Lung (tissue), 12 donors: ENCODE data around the gene GABRA1. TPM values are rescaled to one million over a fixed set of nuclear protein-coding genes. Genes with fewer than 3 reads are reported as not detected.

Source experiments
- ATAC-seq: fragments of 200-7000 bp; cut with Tn5 transposase; one replicate; pipeline ENCODE4 v1.9.1; 2020; ENCODE audit warnings: moderate number of reproducible peaks; ENCODE audit not compliant: insufficient read depth, low FRiP score
- DNase-seq, 3 donors: peaks; one replicate each; pipeline ENCODE4 v3.0.0-alpha.2; 2013 to 2017
- H3K27ac ChIP-seq, 2 donors: one replicate each; pipeline ENCODE4 v1.5.1; 2013; ENCODE audit warnings: mild to moderate bottlenecking in 2 of 2, moderate library complexity in 2 of 2, control low read depth in 1 of 2, inconsistent platforms in 1 of 2, low read depth in 1 of 2, low read length in 1 of 2
- H3K27me3 ChIP-seq, 3 donors: one replicate each; pipeline ENCODE4 v1.5.1; 2013; ENCODE audit warnings: low read length in 2 of 3; ENCODE audit not compliant: control insufficient read depth in 3 of 3, insufficient read depth in 3 of 3
- H3K36me3 ChIP-seq, 4 donors: one replicate each; pipeline ENCODE4 v1.5.1; 2013; ENCODE audit warnings: low read length in 4 of 4, mild to moderate bottlenecking in 1 of 4, moderate library complexity in 1 of 4; ENCODE audit not compliant: control insufficient read depth in 4 of 4, insufficient read depth in 4 of 4
- H3K4me1 ChIP-seq, 5 donors: one replicate each; pipeline ENCODE4 v1.5.1; 2013; ENCODE audit warnings: low read length in 5 of 5, mild to moderate bottlenecking in 2 of 5, moderate library complexity in 1 of 5; ENCODE audit not compliant: control insufficient read depth in 5 of 5, insufficient read depth in 5 of 5
- H3K4me3 ChIP-seq: one replicate; pipeline ENCODE4 v1.5.1; 2013; ENCODE audit warnings: mild to moderate bottlenecking, control low read depth, moderate library complexity
- H3K9ac ChIP-seq, 2 donors: one replicate each; pipeline ENCODE4 v1.5.1; 2013; ENCODE audit warnings: low read length in 2 of 2, control low read depth in 1 of 2; ENCODE audit not compliant: insufficient read depth in 1 of 2
- H3K9me3 ChIP-seq, 4 donors: one replicate each; pipeline ENCODE4 v1.5.1; 2013; ENCODE audit warnings: low read length in 3 of 4, mild to moderate bottlenecking in 1 of 4, moderate library complexity in 1 of 4; ENCODE audit not compliant: control insufficient read depth in 4 of 4, insufficient read depth in 3 of 4
- CTCF ChIP-seq: IDR thresholded peaks from 2 replicates; pipeline ENCODE4 v1.5.1; 2012; ENCODE audit warnings: mild to moderate bottlenecking; ENCODE audit errors: control extremely low read depth, extremely low read depth
- WGBS, 2 donors: extraction: QIAGEN DNeasy Blood & Tissue Kit; methylation state at CpG; one replicate each; pipeline ENCODE4 v1.1.7; 2013; 5-methylcytosine and 5-hydroxymethylcytosine counted together
- polyA plus RNA-seq, 2 donors: library from polyadenylated mRNA; stranded (reverse); fragments of 200-250 nt; gene quantifications; one replicate each; pipeline ENCODE4 v1.2.1, GENCODE V29; 2013
- total RNA-seq, 2 donors: library from RNA; depleted of rRNA in 1 of 2; stranded (reverse); fragments of >200 nt in 1 of 2; gene quantifications; one replicate each; pipeline ENCODE4 v1.2.1, GENCODE V29; 2014 to 2021
- donor health status: control.
- donor health status: control.
- donor health status: Bipolar disorder and iron deficiency.
- donor health status: healthy.
- donor health status: DM: yes; HTN: yes; CAD: no.

Gene GABRA1
- total and polyA plus RNA-seq, 4 donors = 0.20 TPM; not detected in 3

- Histone ChIP-seq H3K4me3 (no peak overlapping the region), H3K27me3 (peaks cover 0 to 20% (median 13%) of the 10 kb centered on the region in 3 donors), H3K36me3 (no peaks in the 10 kb centered on the region), H3K4me1 (peaks cover 0 to 11% (median 0%) of the 10 kb centered on the region in 5 donors), H3K27ac (no peak overlapping the region), H3K9ac (no peak overlapping the region), H3K9me3 (no peaks in the 10 kb centered on the region)
- no peak for TF ChIP-seq CTCF
- DNase-seq = no peak
- no peak for ATAC-seq
- 7% methylated on average over 12 of the region's 12 CpGs for WGBS, 2 donors
These were observed 473 bp upstream of the GABRA1 start for GRCh38 chr5:161847447-161847846.

- Histone ChIP-seq H3K4me1 (peaks cover 0 to 11% (median 0%) of the 10 kb centered on the region in 5 donors), H3K9ac (no peak overlapping the region), H3K27me3 (peaks cover 0 to 20% (median 10%) of the 10 kb centered on the region in 3 donors), H3K9me3 (no peaks in the 10 kb centered on the region), H3K27ac (no peak overlapping the region), H3K36me3 (no peaks in the 10 kb centered on the region), H3K4me3 (no peak overlapping the region)
- DNase-seq (no peak), ATAC-seq (no peak)
- TF ChIP-seq CTCF = no peak
- WGBS, 2 donors = 70 to 72% methylated on average over 3 of the region's 3 CpGs
These were observed 2.6 kb downstream of the GABRA1 start for GRCh38 chr5:161850491-161850890.

- 55% methylated on average over 2 of the region's 2 CpGs for WGBS, 2 donors
These were observed 3.9 kb downstream of the GABRA1 start for GRCh38 chr5:161851691-161852299.

More at GRCh38 chr5:161851691-161852299, 3.9 kb downstream of the GABRA1 start:
- DNase-seq = no peak
- ATAC-seq = no peak
- no peak for TF ChIP-seq CTCF
- Histone ChIP-seq H3K27me3 (peaks cover 0 to 20% (median 10%) of the 10 kb centered on the region in 3 donors), H3K36me3 (no peaks in the 10 kb centered on the region), H3K9ac (no peak overlapping the region), H3K4me1 (peaks cover 0 to 11% (median 0%) of the 10 kb centered on the region in 5 donors), H3K4me3 (no peak overlapping the region), H3K27ac (no peak overlapping the region), H3K9me3 (no peaks in the 10 kb centered on the region)
